GM10248 (cell line): ENCODE measurements around the gene PAFAH1B1.
"Not testable (repeated sequence)": the region's sequence is repeated elsewhere in the genome, so short reads cannot be mapped to it uniquely, and the experiment has no call there.

ENCODE experiments used
- CTCF ChIA-PET: fragments of 300-600 bp; sonication (Branson Sonifier 250); formaldehyde crosslinking; extraction: SDS; loops from one replicate; lab custom pipeline; 2021; ENCODE audit warnings: antibody characterized with exemption; lab: Yijun Ruan, JAX
- POLR2A ChIA-PET: fragments of 350-650 bp; sonication (Branson Sonifier 250); formaldehyde crosslinking; extraction: SDS; loops from one replicate; lab custom pipeline; 2020; ENCODE audit warnings: antibody characterized with exemption; lab: Yijun Ruan, JAX
- DNase-seq: peaks from one replicate; pipeline ENCODE4 v3.0.0; 2012; ENCODE audit errors: extremely low spot score
- CTCF ChIP-seq: IDR thresholded peaks from 2 replicates; pipeline ENCODE4 v1.5.1; 2012; ENCODE audit warnings: mild to moderate bottlenecking, low read depth; ENCODE audit errors: extremely low read depth, missing control alignments, control extremely low read depth

Gene PAFAH1B1

GRCh38 chr17:2613089-2613808 is 19.8 kb downstream of the PAFAH1B1 start:
- DNase-seq = no peak
- CTCF ChIA-PET = interaction anchor here (1.1 kb wide), 2 partner anchors 15 to 18 kb away, joined by 3 read pairs; no protein-coding TSS in a partner anchor
- POLR2A ChIA-PET = interaction anchor here (0.6 kb wide), 1 partner anchor 10 kb away, joined by 4 read pairs; no protein-coding TSS in a partner anchor
- no peak for TF ChIP-seq CTCF

GRCh38 chr17:2615882-2616281 is 22.4 kb downstream of the PAFAH1B1 start:
- DNase-seq = no peak
- POLR2A ChIA-PET = no interaction called here
- CTCF ChIA-PET = no interaction called here
- no peak for TF ChIP-seq CTCF

- no peak for TF ChIP-seq CTCF
- CTCF ChIA-PET = interaction anchor here (1.3 to 2.2 kb wide), 2 partner anchors 10 to 14 kb away, joined by 3 to 7 read pairs; no protein-coding TSS in a partner anchor
- DNase-seq = no peak
- POLR2A ChIA-PET = no interaction called here
Measured at GRCh38 chr17:2621241-2621640, 27.8 kb downstream of the PAFAH1B1 start.

GRCh38 chr17:2621951-2622405 is 28.5 kb downstream of the PAFAH1B1 start:
- DNase-seq, POLR2A ChIA-PET, CTCF ChIA-PET: not testable (repeated sequence)

GRCh38 chr17:2622721-2623301 is 29.4 kb downstream of the PAFAH1B1 start:
- CTCF ChIA-PET, DNase-seq: not testable (repeated sequence)
- POLR2A ChIA-PET = interaction anchor here (0.7 kb wide), 1 partner anchor 10 kb away, joined by 4 read pairs; no protein-coding TSS in a partner anchor

- ChIA-PET POLR2A (no interaction called here), CTCF (no interaction called here)
- no peak for DNase-seq
- no peak for TF ChIP-seq CTCF
Measured at GRCh38 chr17:2624292-2624731, 30.9 kb downstream of the PAFAH1B1 start.

GRCh38 chr17:2626626-2627219 is 33.3 kb downstream of the PAFAH1B1 start:
- DNase-seq, POLR2A ChIA-PET: not testable (repeated sequence)
- CTCF ChIA-PET = interaction anchor here (1.3 kb wide), 1 partner anchor 59 kb away, joined by 3 read pairs; no protein-coding TSS in a partner anchor

- POLR2A ChIA-PET, CTCF ChIA-PET, DNase-seq: not testable (repeated sequence)
Measured at GRCh38 chr17:2628922-2629321, 35.5 kb downstream of the PAFAH1B1 start.
